ENCODE data around the gene BMP7.

DNA sequence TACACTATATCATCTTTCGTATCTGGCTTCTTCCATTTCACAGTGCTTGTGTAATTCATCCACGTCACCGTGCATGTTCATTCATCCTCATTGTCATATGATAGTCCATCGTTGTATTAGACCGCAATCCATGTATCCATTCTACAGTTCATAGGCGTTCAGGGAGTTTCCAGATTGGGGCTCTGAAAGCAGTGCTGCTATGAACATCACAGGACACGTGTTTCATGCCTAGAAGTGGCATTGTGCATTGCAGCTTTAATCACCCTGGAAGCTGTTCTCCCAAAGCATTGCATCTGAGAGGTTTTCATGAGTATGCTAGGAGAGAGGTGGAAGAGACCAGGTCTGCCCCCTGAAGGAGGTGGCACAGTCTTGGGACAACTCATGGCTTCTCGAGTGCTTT is 35.3 kb downstream of the BMP7 start:
- no peak for TF ChIP-seq OSR1 (CRISPR knock-in tag; IDR thresholded peaks at IDR 0.05)
- TF ChIP-seq, protein P1, sequence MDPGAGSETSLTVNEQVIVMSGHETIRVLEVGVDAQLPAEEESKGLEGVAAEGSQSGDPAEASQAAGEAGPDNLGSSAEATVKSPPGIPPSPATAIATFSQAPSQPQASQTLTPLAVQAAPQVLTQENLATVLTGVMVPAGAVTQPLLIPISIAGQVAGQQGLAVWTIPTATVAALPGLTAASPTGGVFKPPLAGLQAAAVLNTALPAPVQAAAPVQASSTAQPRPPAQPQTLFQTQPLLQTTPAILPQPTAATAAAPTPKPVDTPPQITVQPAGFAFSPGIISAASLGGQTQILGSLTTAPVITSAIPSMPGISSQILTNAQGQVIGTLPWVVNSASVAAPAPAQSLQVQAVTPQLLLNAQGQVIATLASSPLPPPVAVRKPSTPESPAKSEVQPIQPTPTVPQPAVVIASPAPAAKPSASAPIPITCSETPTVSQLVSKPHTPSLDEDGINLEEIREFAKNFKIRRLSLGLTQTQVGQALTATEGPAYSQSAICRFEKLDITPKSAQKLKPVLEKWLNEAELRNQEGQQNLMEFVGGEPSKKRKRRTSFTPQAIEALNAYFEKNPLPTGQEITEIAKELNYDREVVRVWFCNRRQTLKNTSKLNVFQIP (CRISPR knock-in tag; IDR thresholded peaks at IDR 0.05; ENCODE audit: borderline replicate concordance, low read depth), result no peak
